Measurements from ENCODE around the gene TM9SF4.
"Not testable (repeated sequence)": the region's sequence is repeated elsewhere in the genome, so short reads cannot be mapped to it uniquely, and the experiment has no call there.

Gene TM9SF4

GRCh38 chr20:32158943-32159660 is 49.6 kb downstream of the TM9SF4 start:
- no peak for DNase-seq (ENCODE audit: low spot score)

GRCh38 chr20:32159766-32160221 is 50.3 kb downstream of the TM9SF4 start:
- no peak for DNase-seq (ENCODE audit: low spot score)

- DNase-seq (ENCODE audit: low spot score), result no peak
These were observed 50.8 kb downstream of the TM9SF4 start for GRCh38 chr20:32160341-32160740.

GRCh38 chr20:32162351-32162750 is 52.8 kb downstream of the TM9SF4 start:
- DNase-seq (ENCODE audit: low spot score), result no peak

- DNase-seq (ENCODE audit: low spot score), result no peak
These were observed 54.4 kb downstream of the TM9SF4 start for GRCh38 chr20:32163951-32164350.

GRCh38 chr20:32164984-32165735 is 55.6 kb downstream of the TM9SF4 start:
- DNase-seq (ENCODE audit: low spot score), result no peak

- DNase-seq (ENCODE audit: low spot score), result no peak
These were observed 56.5 kb downstream of the TM9SF4 start for GRCh38 chr20:32165836-32166545.

GRCh38 chr20:32167552-32167951 is 58.0 kb downstream of the TM9SF4 start:
- no peak for DNase-seq (ENCODE audit: low spot score)

GRCh38 chr20:32168184-32168910 is 58.8 kb downstream of the TM9SF4 start:
- DNase-seq (ENCODE audit: low spot score), result no peak

GRCh38 chr20:32177696-32178095 is 68.2 kb downstream of the TM9SF4 start:
- not testable (repeated sequence) for DNase-seq (ENCODE audit: low spot score)

- no peak for DNase-seq (ENCODE audit: low spot score)
These were observed 70.0 kb downstream of the TM9SF4 start for GRCh38 chr20:32179515-32179914.

- no peak for DNase-seq (ENCODE audit: low spot score)
These were observed 70.4 kb downstream of the TM9SF4 start for GRCh38 chr20:32179934-32180333.

GRCh38 chr20:32181606-32182005 is 72.1 kb downstream of the TM9SF4 start:
- DNase-seq (ENCODE audit: low spot score), result no peak

GRCh38 chr20:32183947-32184635 is 74.6 kb downstream of the TM9SF4 start:
- no peak for DNase-seq (ENCODE audit: low spot score)

- no peak for DNase-seq (ENCODE audit: low spot score)
These were observed 75.6 kb downstream of the TM9SF4 start for GRCh38 chr20:32184961-32185603.

- DNase-seq (ENCODE audit: low spot score), result no peak
These were observed 77.0 kb downstream of the TM9SF4 start for GRCh38 chr20:32186506-32186905.

GRCh38 chr20:32188376-32189122 is 79.0 kb downstream of the TM9SF4 start:
- no peak for DNase-seq (ENCODE audit: low spot score)

GRCh38 chr20:32189123-32189410 is 79.6 kb downstream of the TM9SF4 start:
- DNase-seq (ENCODE audit: low spot score), result no peak

GRCh38 chr20:32189691-32190615 is 80.4 kb downstream of the TM9SF4 start:
- DNase-seq (ENCODE audit: low spot score), result no peak
